A549 (cell line): ENCODE measurements around the gene CCSER1. TPM values are rescaled to one million over a fixed set of nuclear protein-coding genes. Genes with fewer than 3 reads are reported as not detected.

ENCODE experiments used
- ATAC-seq, 2 experiments: fragments of 200-7000 bp in 1 of 2; fragments of >200 bp in 1 of 2; cut with Nextera tagmentation in 1 of 2; cut with Tn5 transposase in 1 of 2; 3 replicates each; pipeline versions ENCODE4 v1.8.0 to v1.9.1; 2018 to 2020; ENCODE audit warnings: mild to moderate bottlenecking in 1 of 2, moderate library complexity in 1 of 2
- CTCF ChIA-PET: fragments of 300-600 bp; sonication (Branson Sonifier 250); formaldehyde crosslinking; extraction: SDS; loops from one replicate; lab custom pipeline; 2021; ENCODE audit warnings: antibody characterized with exemption, inconsistent platforms; lab: Yijun Ruan, JAX
- POLR2A ChIA-PET: fragments of 350-600 bp; formaldehyde crosslinking; extraction: SDS; loops from one replicate; lab custom pipeline; 2021; ENCODE audit warnings: antibody characterized with exemption, inconsistent platforms; lab: Yijun Ruan, JAX
- DNase-seq, 2 experiments: peaks; one replicate each; pipeline versions ENCODE4 v3.0.0 to v3.0.0-alpha.2; 2011 to 2016; ENCODE audit warnings: low read depth in 1 of 2, low spot score in 1 of 2
- FAIRE-seq: peaks from 2 replicates; lab custom pipeline; 2011; peaks lifted over from hg19 to GRCh38; lab: Jason Lieb, UNC
- H3K27ac ChIP-seq, 2 experiments: fragments of >200 bp; sonication (Bioruptor Twin); formaldehyde crosslinking; 3 replicates each; pipeline ENCODE4 v1.5.1; 2016 to 2017
- H3K4me1 ChIP-seq: fragments of >200 bp; sonication (Bioruptor Twin); formaldehyde crosslinking; 3 replicates; pipeline ENCODE4 v1.6.1; 2016
- H3K4me2 ChIP-seq: fragments of >200 bp; sonication (Bioruptor Twin); formaldehyde crosslinking; 3 replicates; pipeline ENCODE4 v1.6.1; 2016
- H3K4me3 ChIP-seq: fragments of >200 bp; sonication (Bioruptor Twin); formaldehyde crosslinking; 3 replicates; pipeline ENCODE4 v1.5.1; 2016
- H3K9me3 ChIP-seq: fragments of >200 bp; sonication (Bioruptor Twin); formaldehyde crosslinking; 3 replicates; pipeline ENCODE4 v1.6.1; 2016
- BHLHE40 ChIP-seq: IDR thresholded peaks from 2 replicates; pipeline ENCODE4 v1.6.1; 2012; ENCODE audit warnings: low read depth, low read length, inconsistent platforms
- CBX2 ChIP-seq: fragments of 200-600 bp; sonication (generic); IDR thresholded peaks from 2 replicates; pipeline ENCODE4 v1.6.1; 2016; ENCODE audit warnings: low read depth, mild to moderate bottlenecking, borderline replicate concordance
- CBX8 ChIP-seq: fragments of 200-600 bp; sonication (generic); IDR thresholded peaks from 2 replicates; pipeline ENCODE4 v1.6.1; 2016
- CHD2 ChIP-seq: fragments of 150-350 bp; IDR thresholded peaks from 2 replicates; pipeline ENCODE4 v1.6.1; 2014; ENCODE audit warnings: low read length; ENCODE audit not compliant: partially characterized antibody
- EHF ChIP-seq: fragments of 250-450 bp; sonication (Bioruptor Pico); IDR thresholded peaks from 2 replicates; pipeline ENCODE4 v1.5.0; 2020; ENCODE audit warnings: mild to moderate bottlenecking
- FOSB ChIP-seq: fragments of 250-450 bp; sonication (Bioruptor Pico); IDR thresholded peaks from 2 replicates; pipeline ENCODE4 v1.5.0; 2020; ENCODE audit warnings: mild to moderate bottlenecking, moderate library complexity
- FOSL2 ChIP-seq, 2 experiments: fragments of 450-650 bp in 1 of 2; fragments of >200 bp in 1 of 2; sonication (Bioruptor Twin) in 1 of 2; formaldehyde crosslinking; IDR thresholded peaks; 2 replicates each; pipeline versions ENCODE4 v1.5.0 to v1.6.1; 2016 to 2020; ENCODE audit warnings: mild to moderate bottlenecking in 1 of 2, moderate library complexity in 1 of 2
- GATA3 ChIP-seq: IDR thresholded peaks from 2 replicates; pipeline ENCODE4 v1.6.1; 2012; ENCODE audit warnings: borderline replicate concordance
- HEYL ChIP-seq: fragments of 250-450 bp; sonication (Bioruptor Pico); IDR thresholded peaks from 2 replicates; pipeline ENCODE4 v1.8.0; 2021; ENCODE audit warnings: mild to moderate bottlenecking, moderate library complexity
- HOXA7 ChIP-seq: fragments of 250-450 bp; sonication (Bioruptor Pico); IDR thresholded peaks from 2 replicates; pipeline ENCODE4 v1.5.0; 2020; ENCODE audit warnings: mild to moderate bottlenecking, moderate library complexity
- HOXB13 ChIP-seq: fragments of 250-450 bp; sonication (Bioruptor Pico); IDR thresholded peaks from 2 replicates; pipeline ENCODE4 v1.5.0; 2020; ENCODE audit warnings: low read depth, mild to moderate bottlenecking, moderate library complexity
- HOXB5 ChIP-seq: fragments of 250-450 bp; sonication (Bioruptor Pico); IDR thresholded peaks from 2 replicates; pipeline ENCODE4 v1.5.0; 2020; ENCODE audit warnings: mild to moderate bottlenecking, moderate library complexity
- JUN ChIP-seq, 2 experiments: fragments of >200 bp; sonication (Bioruptor Twin); formaldehyde crosslinking; IDR thresholded peaks; 2 replicates in 1 of 2; 3 replicates in 1 of 2; pipeline ENCODE4 v1.6.1; 2016 to 2017
- JUNB ChIP-seq: fragments of >200 bp; sonication (Bioruptor Twin); formaldehyde crosslinking; IDR thresholded peaks from 2 replicates; pipeline ENCODE4 v1.6.1; 2016
- KDM1A ChIP-seq: fragments of 200-600 bp; sonication (generic); IDR thresholded peaks from 2 replicates; pipeline ENCODE4 v1.6.1; 2016; ENCODE audit warnings: low read depth, mild to moderate bottlenecking
- KDM5A ChIP-seq: fragments of 200-600 bp; sonication (generic); IDR thresholded peaks from 2 replicates; pipeline ENCODE4 v1.6.1; 2016; ENCODE audit warnings: antibody characterized with exemption, mild to moderate bottlenecking
- MAFK ChIP-seq: fragments of 450-650 bp; IDR thresholded peaks from 2 replicates; pipeline ENCODE4 v1.6.1; 2014; ENCODE audit not compliant: partially characterized antibody
- NR3C1 ChIP-seq: fragments of >200 bp; sonication (Bioruptor Twin); formaldehyde crosslinking; IDR thresholded peaks from 3 replicates; pipeline ENCODE4 v1.6.1; 2017
- POLR2A ChIP-seq: IDR thresholded peaks from 2 replicates; pipeline ENCODE4 v1.6.1; 2012; ENCODE audit warnings: mild to moderate bottlenecking, low read length
- POLR2AphosphoS2 ChIP-seq: conservative IDR thresholded peaks from 2 replicates; pipeline ENCODE4 v1.6.1; 2012; ENCODE audit warnings: low read length, improper control_type of control experiment, inconsistent platforms
- RARB ChIP-seq: fragments of 250-450 bp; sonication (Bioruptor Pico); IDR thresholded peaks from 2 replicates; pipeline ENCODE4 v1.8.0; 2021; ENCODE audit warnings: mild to moderate bottlenecking, moderate library complexity
- SMC3 ChIP-seq: fragments of >200 bp; sonication (Bioruptor Twin); formaldehyde crosslinking; IDR thresholded peaks from 3 replicates; pipeline ENCODE4 v1.6.1; 2018; ENCODE audit warnings: inconsistent platforms
- SREBF2 ChIP-seq: fragments of 450-650 bp; IDR thresholded peaks from 2 replicates; pipeline ENCODE4 v1.6.1; 2014; ENCODE audit warnings: mild to moderate bottlenecking, moderate library complexity
- TFCP2L1 ChIP-seq: fragments of 250-450 bp; sonication (Bioruptor Pico); IDR thresholded peaks from 2 replicates; pipeline ENCODE4 v1.5.0; 2021; ENCODE audit warnings: mild to moderate bottlenecking
- ZC3H11A ChIP-seq: fragments of 450-650 bp; IDR thresholded peaks from 2 replicates; pipeline ENCODE4 v1.6.1; 2014; ENCODE audit warnings: antibody characterized with exemption, mild to moderate bottlenecking
- ZFP36 ChIP-seq: fragments of 450-650 bp; IDR thresholded peaks from 2 replicates; pipeline ENCODE4 v1.6.1; 2014; ENCODE audit warnings: borderline replicate concordance; ENCODE audit not compliant: partially characterized antibody
- ZSCAN20 ChIP-seq: fragments of 250-450 bp; sonication (Bioruptor Pico); IDR thresholded peaks from 2 replicates; pipeline ENCODE4 v1.8.0; 2022; ENCODE audit warnings: mild to moderate bottlenecking, moderate library complexity
- WGBS: methylation state at CpG from one replicate; pipeline ENCODE4 v1.1.6; 2017; ENCODE audit errors: missing lambda C conversion rate; 5-methylcytosine and 5-hydroxymethylcytosine counted together
- polyA plus RNA-seq, 4 experiments: library from polyadenylated mRNA; depleted of rRNA in 3 of 4; stranded (reverse); fragments of >200 nt; fragmentation: RNase III in 1 of 4; extraction: RNeasy Plus Mini Kit Qiagen cat#74134 plus additional on column Dnase treatment in 1 of 4; gene quantifications; 2 replicates in 3 of 4; 3 replicates in 1 of 4; pipeline ENCODE4 v1.2.3, GENCODE V29; 2011 to 2017
- TF ChIP-seq, protein P1 (sequence below): fragments of >200 bp; sonication (Bioruptor Twin); formaldehyde crosslinking; IDR thresholded peaks from 3 replicates; pipeline ENCODE4 v1.5.1; 2016
- TF ChIP-seq, protein P2 (sequence below): fragments of 450-650 bp; IDR thresholded peaks from 2 replicates; pipeline ENCODE4 v1.6.1; 2014; ENCODE audit warnings: antibody characterized with exemption
- TF ChIP-seq, protein P3 (sequence below): fragments of >200 bp; sonication (Bioruptor Twin); formaldehyde crosslinking; IDR thresholded peaks from 3 replicates; pipeline ENCODE4 v1.6.1; 2016
- TF ChIP-seq, protein P4 (sequence below): fragments of 200-600 bp; sonication (generic); IDR thresholded peaks from 2 replicates; pipeline ENCODE4 v1.6.1; 2016; ENCODE audit warnings: antibody characterized with exemption, mild to moderate bottlenecking, moderate library complexity
- TF ChIP-seq, protein P5 (sequence below): fragments of 250-450 bp; sonication (Bioruptor Pico); IDR thresholded peaks from 2 replicates; pipeline ENCODE4 v1.5.0; 2021; ENCODE audit warnings: mild to moderate bottlenecking, moderate library complexity, borderline replicate concordance

CCSER1 gene
- polyA plus RNA-seq, 2 of the 4 experiments (the other 2 are of a cell fraction), result 0.06 TPM; not detected in 1

DNA sequence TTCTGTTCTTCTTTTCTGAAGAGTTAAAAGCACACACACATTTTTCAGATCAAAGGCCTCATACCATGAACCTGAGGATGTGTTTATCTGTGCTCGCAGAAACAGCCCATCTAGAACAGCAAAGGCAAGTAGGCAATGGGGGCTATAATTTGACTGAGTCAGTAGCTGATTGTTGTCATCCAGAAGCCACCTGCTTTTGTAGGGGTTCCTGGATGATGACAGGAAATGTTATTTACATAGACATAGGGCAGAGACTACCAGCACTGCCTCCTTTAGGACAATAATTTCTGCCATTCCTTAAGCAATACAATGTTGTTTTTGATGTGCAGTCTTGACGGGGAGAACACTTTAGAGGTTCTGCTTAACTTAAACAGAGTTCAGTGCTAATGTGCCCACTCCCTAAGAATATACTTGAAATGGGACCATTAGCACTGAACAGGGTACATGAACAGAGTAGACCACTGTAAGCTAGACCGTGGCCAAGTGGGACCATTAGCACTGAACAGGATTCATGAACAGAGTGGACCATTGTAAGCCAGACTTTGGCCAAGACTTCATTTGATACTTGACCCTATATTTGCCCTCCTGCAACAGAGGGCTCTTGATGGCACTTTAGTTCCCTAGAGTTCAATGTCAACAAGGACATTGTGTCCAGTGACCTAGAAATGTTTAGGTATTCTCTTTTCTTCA is 42.8 kb upstream of the CCSER1 start:
- no peak overlapping the region for H3K4me2 ChIP-seq
- no peak overlapping the region for H3K4me3 ChIP-seq
- WGBS, result 29% methylated on average over 3 of the region's 3 CpGs
- ChIA-PET POLR2A (no interaction called here), CTCF (no interaction called here)
- TF ChIP-seq MAFK (no peak), HOXB5 (CRISPR knock-in tag) (no peak), HOXB13 (no peak), FOSL2 (IDR thresholded peaks at IDR 0.05) (no peak), FOSL2 (CRISPR knock-in tag; IDR thresholded peaks at IDR 0.05) (no peak), KDM5A (no peak), POLR2A (no peak), CBX2 (no peak), JUN (IDR thresholded peaks at IDR 0.05) (no peak), SMC3 (no peak), POLR2AphosphoS2 (no peak), ZFP36 (no peak), CBX8 (no peak), RARB (CRISPR knock-in tag) (no peak), HOXA7 (CRISPR knock-in tag) (no peak), GATA3 (no peak)
- TF ChIP-seq, protein P1, sequence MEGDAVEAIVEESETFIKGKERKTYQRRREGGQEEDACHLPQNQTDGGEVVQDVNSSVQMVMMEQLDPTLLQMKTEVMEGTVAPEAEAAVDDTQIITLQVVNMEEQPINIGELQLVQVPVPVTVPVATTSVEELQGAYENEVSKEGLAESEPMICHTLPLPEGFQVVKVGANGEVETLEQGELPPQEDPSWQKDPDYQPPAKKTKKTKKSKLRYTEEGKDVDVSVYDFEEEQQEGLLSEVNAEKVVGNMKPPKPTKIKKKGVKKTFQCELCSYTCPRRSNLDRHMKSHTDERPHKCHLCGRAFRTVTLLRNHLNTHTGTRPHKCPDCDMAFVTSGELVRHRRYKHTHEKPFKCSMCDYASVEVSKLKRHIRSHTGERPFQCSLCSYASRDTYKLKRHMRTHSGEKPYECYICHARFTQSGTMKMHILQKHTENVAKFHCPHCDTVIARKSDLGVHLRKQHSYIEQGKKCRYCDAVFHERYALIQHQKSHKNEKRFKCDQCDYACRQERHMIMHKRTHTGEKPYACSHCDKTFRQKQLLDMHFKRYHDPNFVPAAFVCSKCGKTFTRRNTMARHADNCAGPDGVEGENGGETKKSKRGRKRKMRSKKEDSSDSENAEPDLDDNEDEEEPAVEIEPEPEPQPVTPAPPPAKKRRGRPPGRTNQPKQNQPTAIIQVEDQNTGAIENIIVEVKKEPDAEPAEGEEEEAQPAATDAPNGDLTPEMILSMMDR, result no peak
- TF ChIP-seq, protein P2, sequence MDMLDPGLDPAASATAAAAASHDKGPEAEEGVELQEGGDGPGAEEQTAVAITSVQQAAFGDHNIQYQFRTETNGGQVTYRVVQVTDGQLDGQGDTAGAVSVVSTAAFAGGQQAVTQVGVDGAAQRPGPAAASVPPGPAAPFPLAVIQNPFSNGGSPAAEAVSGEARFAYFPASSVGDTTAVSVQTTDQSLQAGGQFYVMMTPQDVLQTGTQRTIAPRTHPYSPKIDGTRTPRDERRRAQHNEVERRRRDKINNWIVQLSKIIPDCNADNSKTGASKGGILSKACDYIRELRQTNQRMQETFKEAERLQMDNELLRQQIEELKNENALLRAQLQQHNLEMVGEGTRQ, result no peak
- TF ChIP-seq, protein P3, sequence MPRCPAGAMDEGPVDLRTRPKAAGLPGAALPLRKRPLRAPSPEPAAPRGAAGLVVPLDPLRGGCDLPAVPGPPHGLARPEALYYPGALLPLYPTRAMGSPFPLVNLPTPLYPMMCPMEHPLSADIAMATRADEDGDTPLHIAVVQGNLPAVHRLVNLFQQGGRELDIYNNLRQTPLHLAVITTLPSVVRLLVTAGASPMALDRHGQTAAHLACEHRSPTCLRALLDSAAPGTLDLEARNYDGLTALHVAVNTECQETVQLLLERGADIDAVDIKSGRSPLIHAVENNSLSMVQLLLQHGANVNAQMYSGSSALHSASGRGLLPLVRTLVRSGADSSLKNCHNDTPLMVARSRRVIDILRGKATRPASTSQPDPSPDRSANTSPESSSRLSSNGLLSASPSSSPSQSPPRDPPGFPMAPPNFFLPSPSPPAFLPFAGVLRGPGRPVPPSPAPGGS, result no peak
- TF ChIP-seq, protein P4, sequence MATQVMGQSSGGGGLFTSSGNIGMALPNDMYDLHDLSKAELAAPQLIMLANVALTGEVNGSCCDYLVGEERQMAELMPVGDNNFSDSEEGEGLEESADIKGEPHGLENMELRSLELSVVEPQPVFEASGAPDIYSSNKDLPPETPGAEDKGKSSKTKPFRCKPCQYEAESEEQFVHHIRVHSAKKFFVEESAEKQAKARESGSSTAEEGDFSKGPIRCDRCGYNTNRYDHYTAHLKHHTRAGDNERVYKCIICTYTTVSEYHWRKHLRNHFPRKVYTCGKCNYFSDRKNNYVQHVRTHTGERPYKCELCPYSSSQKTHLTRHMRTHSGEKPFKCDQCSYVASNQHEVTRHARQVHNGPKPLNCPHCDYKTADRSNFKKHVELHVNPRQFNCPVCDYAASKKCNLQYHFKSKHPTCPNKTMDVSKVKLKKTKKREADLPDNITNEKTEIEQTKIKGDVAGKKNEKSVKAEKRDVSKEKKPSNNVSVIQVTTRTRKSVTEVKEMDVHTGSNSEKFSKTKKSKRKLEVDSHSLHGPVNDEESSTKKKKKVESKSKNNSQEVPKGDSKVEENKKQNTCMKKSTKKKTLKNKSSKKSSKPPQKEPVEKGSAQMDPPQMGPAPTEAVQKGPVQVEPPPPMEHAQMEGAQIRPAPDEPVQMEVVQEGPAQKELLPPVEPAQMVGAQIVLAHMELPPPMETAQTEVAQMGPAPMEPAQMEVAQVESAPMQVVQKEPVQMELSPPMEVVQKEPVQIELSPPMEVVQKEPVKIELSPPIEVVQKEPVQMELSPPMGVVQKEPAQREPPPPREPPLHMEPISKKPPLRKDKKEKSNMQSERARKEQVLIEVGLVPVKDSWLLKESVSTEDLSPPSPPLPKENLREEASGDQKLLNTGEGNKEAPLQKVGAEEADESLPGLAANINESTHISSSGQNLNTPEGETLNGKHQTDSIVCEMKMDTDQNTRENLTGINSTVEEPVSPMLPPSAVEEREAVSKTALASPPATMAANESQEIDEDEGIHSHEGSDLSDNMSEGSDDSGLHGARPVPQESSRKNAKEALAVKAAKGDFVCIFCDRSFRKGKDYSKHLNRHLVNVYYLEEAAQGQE, result no peak
- no peaks in the 10 kb centered on the region for H3K4me1 ChIP-seq
- no peak for FAIRE-seq
- H3K27ac ChIP-seq, result no peak overlapping the region
- DNase-seq, result no peak
- no peaks in the 10 kb centered on the region for H3K9me3 ChIP-seq
- ATAC-seq, result no peak

DNA sequence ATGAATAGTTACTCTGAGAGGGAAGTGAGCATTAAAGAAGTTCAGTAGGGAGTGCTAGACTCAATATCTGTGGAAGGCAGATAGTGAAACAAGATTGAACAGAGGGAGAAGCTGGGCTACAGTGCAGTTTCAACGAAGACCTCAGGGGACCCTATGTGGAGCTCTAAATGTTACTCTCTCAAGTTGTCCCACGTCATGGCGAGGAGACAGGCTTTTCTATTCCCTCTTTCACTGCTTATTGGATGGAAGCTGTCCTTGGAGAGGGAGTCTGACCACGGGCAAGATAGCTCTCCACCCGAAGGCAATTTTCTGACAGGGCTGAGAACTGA is 42.3 kb upstream of the CCSER1 start:
- no peak for ATAC-seq
- ChIA-PET CTCF (no interaction called here), POLR2A (no interaction called here)
- no peaks in the 10 kb centered on the region for H3K9me3 ChIP-seq
- FAIRE-seq, result no peak
- no peak overlapping the region for H3K27ac ChIP-seq
- H3K4me2 ChIP-seq, result no peak overlapping the region
- H3K4me3 ChIP-seq, result no peak overlapping the region
- 1% methylated on average over 5 of the region's 5 CpGs for WGBS
- DNase-seq, result no peak
- H3K4me1 ChIP-seq, result no peaks in the 10 kb centered on the region
- no peak for TF ChIP-seq MAFK
- TF ChIP-seq CBX2, result no peak
- TF ChIP-seq EHF (CRISPR knock-in tag), result no peak
- TF ChIP-seq, protein P5, sequence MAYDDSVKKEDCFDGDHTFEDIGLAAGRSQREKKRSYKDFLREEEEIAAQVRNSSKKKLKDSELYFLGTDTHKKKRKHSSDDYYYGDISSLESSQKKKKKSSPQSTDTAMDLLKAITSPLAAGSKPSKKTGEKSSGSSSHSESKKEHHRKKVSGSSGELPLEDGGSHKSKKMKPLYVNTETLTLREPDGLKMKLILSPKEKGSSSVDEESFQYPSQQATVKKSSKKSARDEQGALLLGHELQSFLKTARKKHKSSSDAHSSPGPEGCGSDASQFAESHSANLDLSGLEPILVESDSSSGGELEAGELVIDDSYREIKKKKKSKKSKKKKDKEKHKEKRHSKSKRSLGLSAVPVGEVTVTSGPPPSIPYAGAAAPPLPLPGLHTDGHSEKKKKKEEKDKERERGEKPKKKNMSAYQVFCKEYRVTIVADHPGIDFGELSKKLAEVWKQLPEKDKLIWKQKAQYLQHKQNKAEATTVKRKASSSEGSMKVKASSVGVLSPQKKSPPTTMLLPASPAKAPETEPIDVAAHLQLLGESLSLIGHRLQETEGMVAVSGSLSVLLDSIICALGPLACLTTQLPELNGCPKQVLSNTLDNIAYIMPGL (CRISPR knock-in tag), result no peak
- TF ChIP-seq KDM1A, result no peak
- no peak for TF ChIP-seq JUNB
- no peak for TF ChIP-seq ZSCAN20 (CRISPR knock-in tag)
- TF ChIP-seq BHLHE40, result no peak
- TF ChIP-seq FOSB (CRISPR knock-in tag), result no peak
- no peak for TF ChIP-seq NR3C1
- no peak for TF ChIP-seq CHD2
- no peak for TF ChIP-seq TFCP2L1 (CRISPR knock-in tag)
- TF ChIP-seq SREBF2, result no peak
- no peak for TF ChIP-seq HEYL (CRISPR knock-in tag)
- no peak for TF ChIP-seq ZC3H11A
- TF ChIP-seq FOSL2 (IDR thresholded peaks at IDR 0.05), result no peak
- no peak for TF ChIP-seq FOSL2 (CRISPR knock-in tag; IDR thresholded peaks at IDR 0.05)
